Measurements from ENCODE around the gene CCDC167. TPM values are rescaled to one million over a fixed set of nuclear protein-coding genes. Genes with fewer than 3 reads are reported as not detected.

CCDC167 gene
- total and polyA plus RNA-seq, 2 of the 8 experiments (the other 6 are each of a cell fraction or from before 2014, with no cell fraction given) = 11.0 to 26.5 TPM

DNA sequence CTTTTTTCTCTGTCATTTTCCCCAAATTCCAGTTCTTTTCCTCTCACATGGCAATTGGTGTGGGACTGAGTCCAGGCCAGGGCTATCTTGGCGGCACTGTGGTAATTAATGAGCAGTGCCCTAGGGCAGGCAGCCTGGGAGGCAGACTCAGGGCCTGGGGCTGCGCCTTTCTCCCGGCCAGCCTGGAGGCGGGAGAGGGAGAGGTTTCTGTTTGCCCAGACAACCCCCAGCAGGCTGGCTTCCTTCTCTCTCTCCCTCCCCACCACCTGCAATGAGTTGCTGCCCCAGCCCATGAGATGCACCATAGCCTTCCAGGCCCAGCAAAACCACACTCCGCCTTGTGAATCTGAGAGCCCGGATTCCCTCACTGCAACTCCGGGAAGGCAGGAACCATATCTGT, 15.1 kb upstream of the CCDC167 start:
- 0 out of 2 replicates have a peak overlapping the region, but pooled peaks have one; percentile 45 for H2BK12ac ChIP-seq (ENCODE audit: low read depth, low read length)
- ChIA-PET POLR2A (ENCODE audit: partially characterized antibody) (interaction anchor here (1.6 kb wide), 1 partner anchor 21 kb away, joined by 4 read pairs; no protein-coding TSS in a partner anchor), CTCF (ENCODE audit: partially characterized antibody) (interaction anchor here (0.9 to 2.8 kb wide), 2 partner anchors 12 to 27 kb away, joined by 3 to 14 read pairs; no protein-coding TSS in a partner anchor)
- no peak overlapping the region for H3K56ac ChIP-seq (replicated peaks; ENCODE audit: insufficient read length, low read depth, low read length)
- H3K23ac ChIP-seq (ENCODE audit: insufficient read length) = no peak overlapping the region
- no peak overlapping the region for H2BK5ac ChIP-seq (ENCODE audit: low read depth, low read length)
- no peak overlapping the region for H3K4me2 ChIP-seq (ENCODE audit: insufficient read depth in 1 of 2, low read depth in 2 of 2, low read length in 2 of 2)
- no peak overlapping the region for H4K5ac ChIP-seq (ENCODE audit: insufficient read length, low read depth, low read length)
- no peaks in the 10 kb centered on the region for H4K20me1 ChIP-seq (replicated peaks in 1 of 2; ENCODE audit: control insufficient read depth in 1 of 2, insufficient read depth in 2 of 2, low read length in 2 of 2)
- H3K9ac ChIP-seq (replicated peaks in 1 of 4; ENCODE audit: extremely low read depth in 1 of 4, low read depth in 3 of 4, low read length in 3 of 4) = no peak overlapping the region
- peaks cover 2 to 48% (median 39%) of the 10 kb centered on the region in 4 experiments for H3K4me1 ChIP-seq (replicated peaks in 1 of 4; ENCODE audit: control insufficient read depth in 3 of 4, insufficient read depth in 4 of 4, low read length in 3 of 4)
- H3K18ac ChIP-seq (ENCODE audit: extremely low read depth, low read length) = no peak overlapping the region; the same call in 1 of the 2 replicates
- no peaks in the 10 kb centered on the region for H3K9me3 ChIP-seq (ENCODE audit: insufficient read depth in 2 of 2, low read depth in 1 of 2, low read length in 1 of 2)
- H3K27me3 ChIP-seq (replicated peaks in 1 of 4; ENCODE audit: control insufficient read depth in 3 of 4, extremely low read depth in 1 of 4, insufficient read depth in 3 of 4, low read length in 3 of 4) = peaks cover 0 to 29% (median 21%) of the 10 kb centered on the region in 4 experiments; a peak in 6 of 7 replicates
- DNase-seq (ENCODE audit: low read depth in 1 of 2, low spot score in 2 of 2) (no peak), FAIRE-seq (no peak)
- WGBS, 2 experiments (ENCODE audit: extremely low coverage in 1 of 2, insufficient coverage in 1 of 2, insufficient read length in 1 of 2, insufficient replicate concordance in 2 of 2, low coverage in 1 of 2, low lambda C conversion rate in 2 of 2, missing lambda C conversion rate in 1 of 2) = 85% methylated on average over 6 of the region's 7 CpGs; no CpG with 5 or more reads in 1 of the 2 experiments
- H3K36me3 ChIP-seq (ENCODE audit: control insufficient read depth in 2 of 4, insufficient read depth in 4 of 4, low read length in 3 of 4) = no peaks in the 10 kb centered on the region
- H2BK15ac ChIP-seq (ENCODE audit: low read length) = peak overlapping the region; percentile 75; the same call in 1 of the 2 replicates
- H3K4ac ChIP-seq (replicated peaks; ENCODE audit: insufficient read length, low read depth, low read length) = no peak overlapping the region
- no peak overlapping the region for H2AFZ ChIP-seq (ENCODE audit: low read length)
- H2AK5ac ChIP-seq (ENCODE audit: low read depth, low read length) = no peak overlapping the region
- H3K79me2 ChIP-seq (ENCODE audit: control insufficient read depth in 1 of 2, insufficient read depth in 2 of 2, low read length in 2 of 2) = no peaks in the 10 kb centered on the region
- H4K8ac ChIP-seq (ENCODE audit: extremely low read depth, insufficient read depth, low read length) = no peak overlapping the region
- peaks cover 5% of the 10 kb centered on the region for H3K23me2 ChIP-seq (ENCODE audit: low read depth, low read length)
- H3K14ac ChIP-seq (ENCODE audit: insufficient read length) = no peak overlapping the region
- no peak overlapping the region for H2BK120ac ChIP-seq (replicated peaks; ENCODE audit: low read depth, low read length)
- H4K91ac ChIP-seq (replicated peaks; ENCODE audit: insufficient read length, low read length) = peak overlapping the region; percentile 44
- H3K4me3 ChIP-seq (ENCODE audit: extremely low read depth in 1 of 4, insufficient read depth in 2 of 4, low read depth in 3 of 4, low read length in 4 of 4) = no peak overlapping the region
- no peak overlapping the region for H3K27ac ChIP-seq (ENCODE audit: low read depth, low read length)
- H3K79me1 ChIP-seq (ENCODE audit: low read depth, low read length) = no peaks in the 10 kb centered on the region
- 0 out of 2 replicates have a peak overlapping the region, but pooled peaks have one; percentile 57 for H2BK20ac ChIP-seq (ENCODE audit: low read length)
- TF ChIP-seq BCL11A (IDR thresholded peaks at IDR 0.05; ENCODE audit: low read depth in 2 of 2, low read length in 2 of 2) = no peak
- no peak for TF ChIP-seq RFX5 (IDR thresholded peaks at IDR 0.05; ENCODE audit: borderline replicate concordance, low read depth, low read length)
- TF ChIP-seq SIN3A (conservative IDR thresholded peaks at IDR 0.05 in 1 of 2, IDR thresholded peaks at IDR 0.05 in 1 of 2; ENCODE audit: low read depth in 1 of 2, low read length in 2 of 2) = no peak
- no peak for TF ChIP-seq CHD2 (IDR thresholded peaks at IDR 0.05; ENCODE audit: low read length)
- TF ChIP-seq, protein P1, sequence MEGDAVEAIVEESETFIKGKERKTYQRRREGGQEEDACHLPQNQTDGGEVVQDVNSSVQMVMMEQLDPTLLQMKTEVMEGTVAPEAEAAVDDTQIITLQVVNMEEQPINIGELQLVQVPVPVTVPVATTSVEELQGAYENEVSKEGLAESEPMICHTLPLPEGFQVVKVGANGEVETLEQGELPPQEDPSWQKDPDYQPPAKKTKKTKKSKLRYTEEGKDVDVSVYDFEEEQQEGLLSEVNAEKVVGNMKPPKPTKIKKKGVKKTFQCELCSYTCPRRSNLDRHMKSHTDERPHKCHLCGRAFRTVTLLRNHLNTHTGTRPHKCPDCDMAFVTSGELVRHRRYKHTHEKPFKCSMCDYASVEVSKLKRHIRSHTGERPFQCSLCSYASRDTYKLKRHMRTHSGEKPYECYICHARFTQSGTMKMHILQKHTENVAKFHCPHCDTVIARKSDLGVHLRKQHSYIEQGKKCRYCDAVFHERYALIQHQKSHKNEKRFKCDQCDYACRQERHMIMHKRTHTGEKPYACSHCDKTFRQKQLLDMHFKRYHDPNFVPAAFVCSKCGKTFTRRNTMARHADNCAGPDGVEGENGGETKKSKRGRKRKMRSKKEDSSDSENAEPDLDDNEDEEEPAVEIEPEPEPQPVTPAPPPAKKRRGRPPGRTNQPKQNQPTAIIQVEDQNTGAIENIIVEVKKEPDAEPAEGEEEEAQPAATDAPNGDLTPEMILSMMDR (IDR thresholded peaks at IDR 0.05; ENCODE audit: control extremely low read depth in 1 of 3, insufficient read depth in 1 of 3, low read depth in 1 of 3, low read length in 3 of 3) = no peak
- no peak for TF ChIP-seq TCF12 (IDR thresholded peaks at IDR 0.05; ENCODE audit: low read depth, low read length)
- no peak for TF ChIP-seq CBX5 (IDR thresholded peaks at IDR 0.05; ENCODE audit: low read depth, low read length)
